Rectal smooth muscle tissue (tissue), 1 donor: ENCODE measurements around the gene FEM1B.

Experiments
- H3K27ac ChIP-seq: one replicate; pipeline ENCODE4 v1.7.0; 2013; ENCODE audit warnings: low read depth, low read length, inconsistent platforms
- H3K27me3 ChIP-seq: one replicate; pipeline ENCODE4 v1.7.0; 2013; ENCODE audit warnings: low read length; ENCODE audit not compliant: control insufficient read depth, insufficient read depth
- H3K36me3 ChIP-seq: one replicate; pipeline ENCODE4 v1.7.0; 2013; ENCODE audit warnings: low read length; ENCODE audit not compliant: control insufficient read depth, insufficient read depth
- H3K4me1 ChIP-seq: one replicate; pipeline ENCODE4 v1.7.0; 2013; ENCODE audit warnings: low read length; ENCODE audit not compliant: control insufficient read depth, insufficient read depth
- H3K4me3 ChIP-seq: one replicate; pipeline ENCODE4 v1.7.0; 2013; ENCODE audit warnings: low read length
- H3K9ac ChIP-seq: one replicate; pipeline ENCODE4 v1.7.0; 2013; ENCODE audit warnings: low read length

Gene FEM1B

DNA sequence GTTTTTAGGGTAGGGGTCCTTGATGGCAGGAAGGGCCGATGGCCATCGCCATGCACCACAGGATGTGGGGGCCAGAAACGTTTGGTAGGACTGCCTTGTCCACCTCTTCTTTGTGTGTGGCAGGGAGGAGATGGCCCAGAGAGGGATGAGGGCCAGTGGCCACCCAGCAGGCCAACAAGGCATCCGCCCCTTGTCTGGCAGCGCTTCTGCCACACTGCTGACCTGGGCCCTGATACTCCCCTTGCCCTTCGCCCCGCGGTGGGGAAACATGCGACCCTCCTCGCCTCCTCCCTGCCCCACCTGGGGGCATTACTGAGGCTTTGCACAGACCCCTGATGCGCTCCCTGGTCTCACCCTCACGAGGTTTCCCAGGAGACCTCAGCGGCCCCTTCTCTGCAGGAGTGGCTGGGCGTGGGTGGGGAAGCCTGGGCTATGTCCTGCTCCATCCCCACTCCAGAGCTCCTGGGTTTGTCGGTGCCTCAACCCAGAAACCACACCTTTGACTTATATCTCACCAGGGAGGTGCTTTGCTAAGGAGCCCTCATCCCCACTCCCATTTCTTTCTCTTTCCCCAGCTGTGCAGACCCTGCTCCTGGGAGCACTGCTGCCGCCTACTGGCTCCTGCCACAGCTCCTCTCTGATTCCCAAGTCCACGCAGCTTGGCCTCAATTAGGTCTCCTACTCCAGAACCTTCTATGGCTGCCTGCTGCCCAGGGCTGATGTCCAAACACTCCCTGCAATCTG lies 38.7 kb downstream of the FEM1B start:
- H3K27me3 ChIP-seq, result no peaks in the 10 kb centered on the region
- no peaks in the 10 kb centered on the region for H3K4me1 ChIP-seq
- H3K9ac ChIP-seq, result no peak overlapping the region
- H3K4me3 ChIP-seq, result no peak overlapping the region
- H3K36me3 ChIP-seq, result no peaks in the 10 kb centered on the region
- no peak overlapping the region for H3K27ac ChIP-seq

DNA sequence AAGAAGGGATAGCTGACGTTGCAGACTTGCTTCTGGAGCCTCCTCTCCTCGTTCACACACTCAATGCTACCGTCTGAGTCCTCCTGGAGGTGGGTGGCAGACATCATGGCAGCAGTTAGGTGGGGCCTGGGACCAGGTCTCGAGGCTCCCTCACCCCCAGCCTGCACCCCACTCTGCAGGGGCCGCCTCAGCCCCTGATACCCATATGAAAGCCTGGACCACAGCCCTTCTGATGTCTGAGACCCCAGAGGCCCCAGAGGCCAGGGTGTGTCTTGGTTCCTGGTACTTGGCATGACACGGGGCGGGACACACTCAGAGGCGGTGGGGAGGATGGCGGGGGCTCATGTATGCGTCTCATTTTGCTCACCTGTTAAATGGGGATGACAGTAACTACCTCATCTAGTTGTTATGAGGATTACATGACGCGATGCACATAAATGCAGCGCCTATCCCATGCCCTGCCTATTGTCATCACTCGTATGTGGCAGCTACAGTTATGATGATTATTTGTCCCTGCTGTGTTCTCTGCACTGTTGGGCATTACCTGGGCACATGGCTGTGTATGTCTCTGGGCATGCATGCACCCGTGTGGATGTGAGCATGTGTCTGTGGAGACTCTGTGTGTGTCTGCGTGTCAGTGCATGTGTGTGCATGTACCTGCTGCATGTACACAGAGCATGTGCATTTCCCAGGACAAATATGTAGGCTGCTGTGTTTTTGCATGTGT lies 39.9 kb downstream of the FEM1B start:
- Histone ChIP-seq H3K27ac (no peak overlapping the region), H3K36me3 (no peaks in the 10 kb centered on the region), H3K4me1 (no peaks in the 10 kb centered on the region), H3K27me3 (no peaks in the 10 kb centered on the region), H3K4me3 (no peak overlapping the region), H3K9ac (no peak overlapping the region)

DNA sequence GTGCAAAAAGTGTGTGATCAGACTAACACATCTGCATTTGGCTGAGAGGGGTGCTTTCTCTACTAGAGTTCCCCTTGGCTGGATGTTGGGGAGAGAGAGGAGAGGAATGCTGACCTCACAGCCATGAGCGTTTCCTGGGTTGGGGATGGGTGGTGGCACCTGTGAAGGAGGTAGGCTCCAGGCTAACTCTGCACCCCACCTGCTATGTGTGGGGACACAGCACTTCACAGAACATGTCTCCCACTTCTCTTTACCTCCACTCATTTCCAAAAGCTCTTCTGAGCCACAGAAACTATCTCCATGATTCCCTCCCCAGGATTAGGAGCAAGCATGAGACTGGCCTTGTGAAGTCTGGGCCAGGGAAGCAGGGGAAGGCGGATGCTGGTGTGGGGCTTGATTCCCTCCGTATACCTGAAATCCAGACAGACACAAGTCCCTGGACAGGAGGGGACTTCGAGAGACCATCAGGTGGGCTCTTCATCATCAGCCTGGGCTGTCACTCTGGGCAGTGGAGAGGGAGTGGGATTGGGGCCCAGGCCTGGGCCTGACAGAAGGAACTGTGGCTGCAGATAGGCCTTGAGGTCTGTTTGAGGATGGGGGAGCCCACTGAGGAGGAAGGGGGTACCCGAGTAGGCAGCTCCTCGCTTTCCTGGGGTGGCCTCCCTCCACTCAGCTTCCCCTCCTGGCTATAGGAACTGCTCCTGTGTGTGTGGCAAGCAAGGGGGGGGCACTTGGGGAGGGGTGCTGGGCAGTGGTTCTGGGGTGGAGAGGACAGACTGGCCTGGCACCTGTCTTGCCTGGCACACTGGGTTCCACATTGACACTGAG lies 40.7 kb downstream of the FEM1B start:
- H3K4me3 ChIP-seq, result no peak overlapping the region
- no peak overlapping the region for H3K9ac ChIP-seq
- no peaks in the 10 kb centered on the region for H3K4me1 ChIP-seq
- H3K36me3 ChIP-seq, result no peaks in the 10 kb centered on the region
- no peaks in the 10 kb centered on the region for H3K27me3 ChIP-seq
- no peak overlapping the region for H3K27ac ChIP-seq

DNA sequence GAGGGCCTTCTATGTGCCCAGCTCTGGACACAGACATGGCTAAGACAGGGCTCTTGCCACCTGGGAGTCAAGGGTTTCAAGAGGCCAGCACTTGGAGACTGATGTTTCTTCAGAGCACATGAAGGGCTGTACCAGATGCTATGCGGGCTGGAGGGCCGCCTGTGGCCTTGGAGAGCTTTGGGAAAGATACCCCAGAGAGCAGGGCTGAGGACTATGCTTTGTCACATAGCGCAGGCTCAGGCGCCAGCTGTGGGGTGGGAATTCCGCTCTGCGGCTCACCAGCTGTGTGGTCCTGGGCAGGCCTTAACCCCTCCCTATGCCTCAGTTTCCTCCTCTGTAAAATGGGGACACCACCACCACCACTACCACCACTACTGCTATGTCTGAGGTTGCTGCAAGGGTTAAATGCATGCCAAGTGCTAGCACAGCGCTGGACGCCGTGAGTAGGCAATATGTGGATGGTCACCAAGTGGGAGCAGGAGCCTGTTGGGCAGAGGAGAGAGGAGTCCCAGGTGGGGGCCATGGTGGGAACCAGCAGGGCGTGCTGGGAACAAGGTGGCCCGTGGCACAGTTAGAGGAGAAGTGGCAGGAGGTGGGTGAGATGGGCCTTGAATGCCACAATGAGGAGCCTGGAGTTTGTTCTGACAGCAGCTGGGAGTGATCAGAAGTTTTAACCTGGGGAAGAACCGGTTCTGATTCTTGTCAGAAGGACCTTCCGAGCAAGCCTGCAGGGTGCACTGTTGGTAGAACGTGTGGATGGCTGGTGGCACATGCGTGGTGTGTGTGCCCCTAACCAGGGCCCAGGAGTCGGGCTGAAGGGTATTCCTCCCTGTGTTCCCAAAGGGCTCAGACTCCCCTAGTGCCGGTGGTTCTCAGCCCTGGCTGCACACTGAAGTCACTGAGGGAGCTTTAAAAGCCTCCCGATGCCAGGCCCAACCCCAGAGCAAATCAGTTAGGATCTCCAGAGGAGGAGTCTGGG lies 41.7 kb downstream of the FEM1B start:
- Histone ChIP-seq H3K4me3 (no peak overlapping the region), H3K4me1 (no peaks in the 10 kb centered on the region), H3K27ac (no peak overlapping the region), H3K27me3 (no peaks in the 10 kb centered on the region), H3K9ac (no peak overlapping the region), H3K36me3 (no peaks in the 10 kb centered on the region)

DNA sequence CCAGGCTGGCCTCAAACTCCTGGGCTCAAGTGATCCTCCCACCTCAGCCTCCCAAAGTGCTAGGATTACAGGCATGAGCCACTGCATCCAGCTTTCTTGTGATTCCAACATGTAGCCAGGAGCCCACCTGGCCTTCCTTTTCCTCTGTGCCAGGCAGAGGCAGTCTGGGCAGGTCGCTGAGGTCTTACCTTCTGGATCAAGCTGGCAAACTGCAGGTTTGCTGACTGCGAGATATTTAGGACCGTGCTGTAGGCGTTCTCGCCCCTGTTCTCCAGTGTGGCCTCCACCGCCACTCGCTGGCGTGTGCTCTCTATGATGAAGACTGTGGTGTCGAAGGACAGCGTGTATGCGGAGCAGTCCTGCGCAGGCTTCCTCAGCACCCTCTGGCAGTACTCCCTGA lies 42.5 kb downstream of the FEM1B start:
- Histone ChIP-seq H3K9ac (no peak overlapping the region), H3K36me3 (no peaks in the 10 kb centered on the region), H3K4me1 (no peaks in the 10 kb centered on the region), H3K27ac (no peak overlapping the region), H3K27me3 (no peaks in the 10 kb centered on the region), H3K4me3 (no peak overlapping the region)

DNA sequence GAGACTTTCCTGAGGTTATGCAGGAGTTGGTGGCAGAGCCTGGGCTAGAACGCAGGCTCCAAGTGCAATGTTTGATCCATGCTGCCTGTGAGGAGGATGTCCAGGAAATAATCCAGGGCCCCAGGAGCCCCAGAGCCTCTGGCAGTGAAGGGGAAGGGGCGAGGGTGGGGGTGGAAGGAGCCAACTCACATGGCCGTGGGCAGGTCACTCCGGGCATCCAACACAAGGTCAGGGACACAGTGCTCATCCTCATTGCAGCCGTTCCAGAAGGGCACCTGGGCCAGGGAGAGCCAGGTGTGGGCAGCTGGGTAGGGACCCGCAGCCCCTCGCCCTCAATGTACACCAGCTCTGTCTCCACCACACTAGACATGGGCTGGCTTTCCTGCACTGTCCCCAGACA lies 43.7 kb downstream of the FEM1B start:
- Histone ChIP-seq H3K4me1 (no peaks in the 10 kb centered on the region), H3K4me3 (no peak overlapping the region), H3K27me3 (no peaks in the 10 kb centered on the region), H3K9ac (no peak overlapping the region), H3K36me3 (no peaks in the 10 kb centered on the region), H3K27ac (no peak overlapping the region)

DNA sequence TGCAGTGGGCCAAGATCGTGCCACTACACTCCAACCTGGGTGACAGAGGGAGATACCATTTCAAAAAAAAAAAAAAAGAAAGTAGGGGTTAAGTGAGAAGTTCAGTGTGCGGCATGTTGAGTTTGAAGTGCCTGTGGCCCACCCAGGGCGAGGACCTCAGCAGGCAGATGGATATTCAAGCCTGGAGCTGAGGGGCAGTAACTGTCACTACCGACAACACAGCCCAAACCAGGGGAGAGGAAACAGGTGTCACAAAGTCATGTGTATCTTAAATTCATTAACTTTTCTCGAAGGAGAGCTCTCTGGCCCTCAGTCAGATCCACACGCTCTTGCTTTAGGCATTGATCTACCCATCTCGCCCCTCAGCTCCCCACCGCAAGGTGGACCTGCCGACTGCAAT lies 45.3 kb downstream of the FEM1B start:
- H3K27ac ChIP-seq, result no peak overlapping the region
- H3K36me3 ChIP-seq, result no peaks in the 10 kb centered on the region
- H3K27me3 ChIP-seq, result no peaks in the 10 kb centered on the region
- no peaks in the 10 kb centered on the region for H3K4me1 ChIP-seq
- H3K9ac ChIP-seq, result no peak overlapping the region
- H3K4me3 ChIP-seq, result no peak overlapping the region

DNA sequence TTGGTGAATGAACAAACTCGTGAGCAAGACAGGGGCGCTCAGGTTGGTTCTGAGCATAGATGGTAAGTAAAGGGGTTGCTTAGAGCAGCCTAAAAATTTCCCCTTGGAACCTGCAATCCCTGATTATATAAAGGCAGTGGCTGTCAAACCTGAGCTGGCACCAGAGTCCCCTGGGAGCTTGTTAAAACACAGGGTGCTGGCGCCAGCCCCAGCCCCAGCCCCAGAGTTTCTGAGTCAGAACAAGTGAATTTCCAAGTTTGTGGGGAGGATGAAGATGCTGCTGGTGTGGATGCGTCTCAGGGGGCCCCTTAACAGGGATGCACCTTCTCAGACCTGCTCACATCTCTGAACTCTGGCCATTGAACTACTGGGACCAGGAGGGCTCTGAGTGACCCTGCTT lies 48.2 kb downstream of the FEM1B start:
- H3K4me3 ChIP-seq, result no peak overlapping the region
- H3K9ac ChIP-seq, result no peak overlapping the region
- no peaks in the 10 kb centered on the region for H3K27me3 ChIP-seq
- no peaks in the 10 kb centered on the region for H3K4me1 ChIP-seq
- no peaks in the 10 kb centered on the region for H3K36me3 ChIP-seq
- no peak overlapping the region for H3K27ac ChIP-seq

DNA sequence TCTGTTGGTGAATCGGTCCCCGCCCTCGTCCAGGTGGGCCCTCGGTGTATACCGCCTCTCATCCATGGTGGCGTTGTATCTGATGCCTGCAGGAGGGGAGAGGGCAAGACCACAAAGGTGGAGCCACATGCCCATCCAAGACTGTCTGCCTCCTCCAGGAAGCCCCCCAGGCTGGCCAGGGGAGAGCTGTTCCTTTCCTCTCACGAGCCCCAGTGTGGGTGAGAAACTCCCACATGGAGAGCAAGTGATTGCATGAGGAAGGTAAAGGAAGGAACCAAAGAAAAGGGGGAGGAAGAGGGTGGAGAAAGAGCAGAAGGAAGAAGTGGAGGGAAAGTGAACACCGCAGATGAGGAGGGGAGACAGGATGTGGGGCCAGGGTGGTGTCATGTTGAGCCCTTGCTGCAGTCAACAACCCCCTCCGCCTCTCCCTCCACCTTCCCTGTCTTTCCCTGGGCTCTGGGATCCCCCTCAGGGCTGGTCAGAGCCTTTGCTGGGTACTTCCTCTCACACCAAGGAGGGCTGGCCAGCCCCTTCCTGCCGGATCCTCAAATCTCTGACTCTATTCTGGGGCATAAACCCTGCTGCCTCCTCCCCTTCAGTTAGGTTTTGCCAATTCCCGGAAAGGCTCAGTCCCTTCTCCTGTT lies 49.3 kb downstream of the FEM1B start:
- Histone ChIP-seq H3K27me3 (no peaks in the 10 kb centered on the region), H3K36me3 (no peaks in the 10 kb centered on the region), H3K27ac (no peak overlapping the region), H3K4me1 (no peaks in the 10 kb centered on the region), H3K9ac (no peak overlapping the region), H3K4me3 (no peak overlapping the region)

DNA sequence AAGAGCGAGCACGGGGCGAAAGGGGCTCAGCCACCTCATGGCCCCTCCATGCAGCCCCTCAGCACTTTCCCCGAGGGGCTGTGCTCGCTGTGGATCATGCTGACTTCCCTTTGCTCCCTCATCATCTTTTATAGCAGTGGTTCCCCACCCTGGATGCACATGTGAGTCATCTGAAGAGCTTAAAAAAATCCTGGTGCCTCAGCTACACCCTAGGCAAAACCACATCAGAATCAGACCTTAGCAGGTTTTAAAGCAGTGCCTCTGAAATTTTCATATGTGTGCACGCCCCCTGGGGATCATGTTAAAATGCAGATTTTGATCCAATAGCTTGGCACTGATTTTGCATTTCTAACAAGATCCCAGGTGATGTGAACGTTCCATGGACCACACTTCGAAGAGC lies 50.9 kb downstream of the FEM1B start:
- H3K4me3 ChIP-seq, result no peak overlapping the region
- no peak overlapping the region for H3K9ac ChIP-seq
- H3K4me1 ChIP-seq, result no peaks in the 10 kb centered on the region
- H3K36me3 ChIP-seq, result no peaks in the 10 kb centered on the region
- H3K27ac ChIP-seq, result no peak overlapping the region
- no peaks in the 10 kb centered on the region for H3K27me3 ChIP-seq

DNA sequence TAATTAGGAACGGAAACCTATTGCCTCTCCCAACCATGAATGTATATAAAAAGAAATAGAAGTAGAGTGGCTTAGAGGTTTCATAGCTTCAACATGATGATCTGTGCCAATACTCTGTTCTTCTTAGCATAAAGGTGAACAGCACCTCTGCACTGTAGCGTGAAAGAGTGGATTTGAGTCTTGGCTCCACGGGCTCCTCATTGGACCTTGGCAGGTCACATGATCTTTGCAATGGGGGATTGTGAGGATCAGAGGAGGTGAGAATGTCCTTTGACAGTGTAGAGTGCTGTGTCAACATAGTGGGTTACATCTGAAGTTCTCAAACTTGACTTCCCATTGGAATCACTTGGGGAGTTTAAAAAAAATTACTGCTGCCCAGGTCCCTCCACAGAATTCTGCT lies 51.4 kb downstream of the FEM1B start:
- Histone ChIP-seq H3K36me3 (no peaks in the 10 kb centered on the region), H3K4me3 (no peak overlapping the region), H3K4me1 (no peaks in the 10 kb centered on the region), H3K27me3 (no peaks in the 10 kb centered on the region), H3K9ac (no peak overlapping the region), H3K27ac (no peak overlapping the region)
